ENCODE measurements around the gene ENOX2.

- TF ChIP-seq SUZ12 (IDR thresholded peaks at IDR 0.05; ENCODE audit: extremely low read depth, insufficient read depth, insufficient read length) = no peak
- no peak for TF ChIP-seq ZNF274 (IDR thresholded peaks at IDR 0.05; ENCODE audit: low read depth, low read length)
These were observed 310.8 kb downstream of the ENOX2 start for GRCh38 chrX:130592204-130592603.

All from NT2/D1 (cell line).